Natural killer cell (primary cell): ENCODE results near the gene TRIM26. TPM values are rescaled to one million over a fixed set of nuclear protein-coding genes. Genes with fewer than 3 reads are reported as not detected.

Experiments
- ATAC-seq, 3 donors: fragments of 150-1000 bp in 2 of 3; fragments of 200-7000 bp in 1 of 3; cut with Tn5 transposase; 1 replicate in 1 of 3; 2 replicates in 2 of 3; pipeline ENCODE4 v1.10.0; 2021; ENCODE audit warnings: mild to moderate bottlenecking in 2 of 3, moderate library complexity in 2 of 3
- DNase-seq, 2 donors: peaks; one replicate each; pipeline versions ENCODE4 v3.0.0 to v3.0.0-alpha.2; 2013 to 2021; ENCODE audit warnings: mixed read lengths in 1 of 2
- H3K27ac ChIP-seq: one replicate; pipeline ENCODE4 v1.5.1; 2013; ENCODE audit warnings: mild to moderate bottlenecking, low read length
- H3K27me3 ChIP-seq: one replicate; pipeline ENCODE4 v1.6.1; 2013; ENCODE audit warnings: low read length; ENCODE audit not compliant: control insufficient read depth, insufficient read depth
- H3K36me3 ChIP-seq: one replicate; pipeline ENCODE4 v1.6.1; 2013; ENCODE audit warnings: low read length; ENCODE audit not compliant: control insufficient read depth, insufficient read depth
- H3K4me1 ChIP-seq: one replicate; pipeline ENCODE4 v1.6.1; 2013; ENCODE audit warnings: low read length; ENCODE audit not compliant: control insufficient read depth, insufficient read depth
- H3K4me3 ChIP-seq: one replicate; pipeline ENCODE4 v1.5.1; 2013; ENCODE audit warnings: low read length
- H3K9me3 ChIP-seq: one replicate; pipeline ENCODE4 v1.6.1; 2013; ENCODE audit warnings: low read length; ENCODE audit not compliant: control insufficient read depth, insufficient read depth
- H3K27ac Mint-ChIP-seq, 2 donors: one replicate each; pipeline ENCODE4 v1.8.0; 2022; ENCODE audit warnings: mild to moderate bottlenecking in 2 of 2, mixed read lengths in 2 of 2, moderate library complexity in 1 of 2
- H3K27me3 Mint-ChIP-seq, 2 donors: one replicate each; pipeline ENCODE4 v1.8.0; 2022; ENCODE audit warnings: low read depth in 2 of 2, mixed read lengths in 2 of 2
- H3K36me3 Mint-ChIP-seq: one replicate; pipeline ENCODE4 v1.8.0; 2022; ENCODE audit warnings: mixed read lengths
- H3K4me1 Mint-ChIP-seq, 2 donors: one replicate each; pipeline ENCODE4 v1.8.0; 2022; ENCODE audit warnings: mixed read lengths in 2 of 2
- H3K4me3 Mint-ChIP-seq: one replicate; pipeline ENCODE4 v1.8.0; 2022; ENCODE audit warnings: mild to moderate bottlenecking, moderate library complexity, mixed read lengths
- H3K9me3 Mint-ChIP-seq, 2 donors: one replicate each; pipeline ENCODE4 v1.8.0; 2022; ENCODE audit warnings: mixed read lengths in 2 of 2
- WGBS: methylation state at CpG from one replicate; pipeline ENCODE4 v1.1.7; 2013; ENCODE audit warnings: missing lambda C conversion rate; ENCODE audit not compliant: insufficient coverage; 5-methylcytosine and 5-hydroxymethylcytosine counted together
- intact Hi-C: fragments of 100-400 bp; cut with micrococcal nuclease; formaldehyde crosslinking; loops from one replicate; pipeline ENCODE4 v1.14.2; 2022
- total RNA-seq, 4 donors: library from RNA; stranded (reverse); fragments of 120-200 nt in 1 of 4; gene quantifications; one replicate each; pipeline versions ENCODE4 v1.2.3 to v1.2.4, GENCODE V29; 2013 to 2022
- TF ChIP-seq, protein P1 (sequence below): fragments of 200-600 bp; IDR thresholded peaks from one replicate; pipeline ENCODE4 v1.8.0; 2022; ENCODE audit warnings: antibody characterized with exemption

TRIM26 gene
- total RNA-seq, 3 donors from 2014 or later (not counting 1 experiment from before 2014, with no cell fraction given), result 69.3 to 73.7 (median 71.6) TPM

DNA sequence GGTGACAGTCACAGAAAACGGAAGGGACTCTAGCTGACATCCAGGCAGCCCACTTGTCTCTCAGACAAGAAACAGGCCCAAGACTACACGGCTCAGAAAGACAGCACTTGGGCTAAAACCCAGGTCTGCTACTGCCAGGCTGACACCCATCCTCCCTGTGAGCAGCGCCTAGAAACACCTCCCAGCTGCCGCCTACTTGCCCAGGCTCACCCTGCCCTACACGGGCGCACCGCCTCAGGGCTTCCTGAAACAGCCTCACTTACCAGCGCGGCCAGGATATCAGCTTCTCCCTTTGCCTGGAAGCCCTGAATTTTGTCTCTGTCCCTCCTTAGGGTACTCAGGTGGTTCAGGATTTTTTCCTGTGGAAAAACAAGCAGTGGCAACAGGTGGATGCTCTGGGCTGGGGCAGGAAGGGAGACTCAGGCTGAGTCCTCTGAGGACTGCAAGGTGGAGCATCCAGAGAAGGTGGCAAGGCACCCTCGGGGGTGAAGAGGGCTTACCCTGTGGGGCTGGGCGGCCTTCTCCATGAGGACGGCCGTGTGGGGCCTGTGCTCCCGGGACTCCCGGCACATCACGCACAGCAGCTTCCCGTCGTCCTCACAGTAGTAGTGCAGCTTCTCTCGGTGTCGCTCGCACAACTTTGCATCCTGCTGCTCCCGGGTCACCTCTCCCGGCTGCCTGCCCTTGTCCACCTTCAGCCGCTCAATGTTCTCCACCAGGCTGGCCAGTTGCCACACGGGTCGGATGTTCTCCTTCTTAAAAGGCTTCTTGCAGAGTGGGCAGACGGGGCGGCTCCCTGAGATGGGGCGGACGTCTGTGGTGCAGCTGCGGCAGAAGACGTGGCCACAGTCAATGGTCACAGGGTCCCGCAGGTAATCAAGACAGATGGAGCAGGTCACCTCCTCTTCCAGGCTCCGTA, 14.8 kb downstream of the TRIM26 start:
- Histone ChIP-seq H3K9me3 (no peaks in the 10 kb centered on the region), H3K36me3 (peaks cover 60% of the 10 kb centered on the region), H3K4me1 (peaks cover 8% of the 10 kb centered on the region), H3K27ac (no peak overlapping the region), H3K4me3 (no peak overlapping the region), H3K27me3 (no peaks in the 10 kb centered on the region)
- H3K9me3 Mint-ChIP-seq, result no peaks in the 10 kb centered on the region
- WGBS, result 95% methylated on average over 34 of the region's 34 CpGs
- intact Hi-C loops, result no loop called here
- DNase-seq (no peak), ATAC-seq (no peak)
- no peaks in the 10 kb centered on the region for H3K36me3 Mint-ChIP-seq
- H3K4me3 Mint-ChIP-seq, result no peak overlapping the region
- H3K27me3 Mint-ChIP-seq, result no peaks in the 10 kb centered on the region
- peaks cover 37 to 61% of the 10 kb centered on the region in 2 donors for H3K4me1 Mint-ChIP-seq
- TF ChIP-seq, protein P1, sequence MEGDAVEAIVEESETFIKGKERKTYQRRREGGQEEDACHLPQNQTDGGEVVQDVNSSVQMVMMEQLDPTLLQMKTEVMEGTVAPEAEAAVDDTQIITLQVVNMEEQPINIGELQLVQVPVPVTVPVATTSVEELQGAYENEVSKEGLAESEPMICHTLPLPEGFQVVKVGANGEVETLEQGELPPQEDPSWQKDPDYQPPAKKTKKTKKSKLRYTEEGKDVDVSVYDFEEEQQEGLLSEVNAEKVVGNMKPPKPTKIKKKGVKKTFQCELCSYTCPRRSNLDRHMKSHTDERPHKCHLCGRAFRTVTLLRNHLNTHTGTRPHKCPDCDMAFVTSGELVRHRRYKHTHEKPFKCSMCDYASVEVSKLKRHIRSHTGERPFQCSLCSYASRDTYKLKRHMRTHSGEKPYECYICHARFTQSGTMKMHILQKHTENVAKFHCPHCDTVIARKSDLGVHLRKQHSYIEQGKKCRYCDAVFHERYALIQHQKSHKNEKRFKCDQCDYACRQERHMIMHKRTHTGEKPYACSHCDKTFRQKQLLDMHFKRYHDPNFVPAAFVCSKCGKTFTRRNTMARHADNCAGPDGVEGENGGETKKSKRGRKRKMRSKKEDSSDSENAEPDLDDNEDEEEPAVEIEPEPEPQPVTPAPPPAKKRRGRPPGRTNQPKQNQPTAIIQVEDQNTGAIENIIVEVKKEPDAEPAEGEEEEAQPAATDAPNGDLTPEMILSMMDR, result no peak
- H3K27ac Mint-ChIP-seq, result no peak overlapping the region

DNA sequence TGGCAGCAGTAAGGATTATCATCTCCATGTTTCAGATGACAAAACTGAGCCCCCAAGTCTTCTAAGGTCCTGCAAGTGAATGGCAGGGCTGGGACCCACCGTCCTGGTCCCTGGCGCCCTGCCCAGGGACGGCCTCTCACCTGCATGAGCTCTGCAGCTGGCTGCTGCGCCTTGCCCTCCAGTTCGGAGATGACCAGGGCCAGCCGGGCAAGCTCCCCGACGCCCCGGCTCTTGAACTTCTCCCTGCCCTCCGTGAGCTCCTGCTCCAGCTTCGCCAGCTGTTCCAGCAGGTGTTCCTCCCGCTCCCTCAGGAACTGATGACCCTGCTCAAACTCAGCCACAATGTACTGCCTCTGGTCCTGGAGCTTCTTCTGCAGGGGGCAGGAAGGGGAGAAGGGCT, 16.8 kb downstream of the TRIM26 start:
- Mint-ChIP-seq H3K9me3 (no peaks in the 10 kb centered on the region), H3K27ac (no peak overlapping the region), H3K36me3 (peaks cover 2% of the 10 kb centered on the region), H3K4me1 (peaks cover 22 to 45% of the 10 kb centered on the region in 2 donors), H3K27me3 (no peaks in the 10 kb centered on the region), H3K4me3 (no peak overlapping the region)
- intact Hi-C loops, result no loop called here
- TF ChIP-seq, protein P1, result no peak
- no peaks in the 10 kb centered on the region for H3K9me3 ChIP-seq
- H3K36me3 ChIP-seq, result peaks cover 67% of the 10 kb centered on the region
- no peaks in the 10 kb centered on the region for H3K27me3 ChIP-seq
- H3K4me1 ChIP-seq, result peaks cover 8% of the 10 kb centered on the region
- H3K27ac ChIP-seq, result no peak overlapping the region
- WGBS, result 99% methylated on average over 12 of the region's 12 CpGs
- no peak for ATAC-seq
- no peak overlapping the region for H3K4me3 ChIP-seq
- no peak for DNase-seq

DNA sequence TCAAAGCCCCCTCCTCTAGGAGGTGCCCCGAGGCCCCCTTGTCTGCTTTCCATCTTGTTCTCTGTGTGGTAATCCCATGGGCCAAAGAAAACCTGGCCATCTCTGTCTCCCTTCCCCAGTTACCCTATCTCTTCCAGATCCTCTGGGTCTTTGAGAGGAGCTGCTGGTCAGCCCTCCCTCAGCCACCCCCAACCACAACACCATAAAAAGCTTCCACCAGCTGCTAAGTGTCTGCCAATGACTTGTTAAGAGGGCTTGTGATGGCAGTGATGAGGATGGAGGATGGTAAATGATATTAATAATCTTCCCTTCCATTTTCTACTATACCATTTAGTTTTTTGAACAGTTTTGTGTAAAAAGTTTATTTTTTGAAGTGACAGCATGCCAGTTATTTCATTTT, 17.3 kb downstream of the TRIM26 start:
- Histone ChIP-seq H3K27me3 (no peaks in the 10 kb centered on the region), H3K27ac (no peak overlapping the region), H3K36me3 (peaks cover 70% of the 10 kb centered on the region), H3K9me3 (no peaks in the 10 kb centered on the region), H3K4me1 (peaks cover 7% of the 10 kb centered on the region), H3K4me3 (no peak overlapping the region)
- DNase-seq (no peak), ATAC-seq (no peak)
- Mint-ChIP-seq H3K36me3 (peaks cover 6% of the 10 kb centered on the region), H3K4me3 (no peak overlapping the region), H3K4me1 (peaks cover 18 to 43% of the 10 kb centered on the region in 2 donors), H3K27ac (peak overlapping the region; percentile 13 to 59), H3K27me3 (no peaks in the 10 kb centered on the region), H3K9me3 (no peaks in the 10 kb centered on the region)
- intact Hi-C loops, result no loop called here
- TF ChIP-seq, protein P1, result no peak
- WGBS, result 100% methylated on average over 1 of the region's 1 CpG
